Occipital lobe (tissue), 2 donors: ENCODE data around the gene CT45A8. TPM values are rescaled to one million over a fixed set of nuclear protein-coding genes. Genes with fewer than 3 reads are reported as not detected.
"Not testable (repeated sequence)": the region's sequence is repeated elsewhere in the genome, so short reads cannot be mapped to it uniquely, and the experiment has no call there.

Experiments used
- DNase-seq: peaks from one replicate; lab custom pipeline; 2025; lab: John Stamatoyannopoulos, UW
- total RNA-seq: library from RNA; depleted of rRNA; stranded (reverse); fragments of >200 nt; gene quantifications from one replicate; pipeline ENCODE4 v1.2.3, GENCODE V29; 2014

Gene CT45A8, protein sequence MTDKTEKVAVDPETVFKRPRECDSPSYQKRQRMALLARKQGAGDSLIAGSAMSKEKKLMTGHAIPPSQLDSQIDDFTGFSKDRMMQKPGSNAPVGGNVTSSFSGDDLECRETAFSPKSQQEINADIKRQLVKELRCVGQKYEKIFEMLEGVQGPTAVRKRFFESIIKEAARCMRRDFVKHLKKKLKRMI
- total RNA-seq = not detected

- not testable (repeated sequence) for DNase-seq
Observed at GRCh38 chrX:135854438-135854837, at the start of gene CT45A8. Gene CT45A8 (minus strand): TSS chrX:135854538. CDS start chrX:135850783, 3,755 bp downstream.

- DNase-seq = no peak
Observed at GRCh38 chrX:135893294-135893817, 39.0 kb upstream of the CT45A8 start, which contains the start of the genes CT45A10 and SAGE1. Gene CT45A10 (minus strand): TSS chrX:135893444. CDS start chrX:135885344, 8,100 bp downstream. Gene SAGE1 (plus strand): TSS chrX:135893716. CDS start chrX:135896243, 2,527 bp downstream.

- DNase-seq = no peak
Observed at GRCh38 chrX:135892781-135893180, 38.4 kb upstream of the CT45A8 start.

- no peak for DNase-seq
Observed at GRCh38 chrX:135890087-135890585, 35.8 kb upstream of the CT45A8 start.

DNA sequence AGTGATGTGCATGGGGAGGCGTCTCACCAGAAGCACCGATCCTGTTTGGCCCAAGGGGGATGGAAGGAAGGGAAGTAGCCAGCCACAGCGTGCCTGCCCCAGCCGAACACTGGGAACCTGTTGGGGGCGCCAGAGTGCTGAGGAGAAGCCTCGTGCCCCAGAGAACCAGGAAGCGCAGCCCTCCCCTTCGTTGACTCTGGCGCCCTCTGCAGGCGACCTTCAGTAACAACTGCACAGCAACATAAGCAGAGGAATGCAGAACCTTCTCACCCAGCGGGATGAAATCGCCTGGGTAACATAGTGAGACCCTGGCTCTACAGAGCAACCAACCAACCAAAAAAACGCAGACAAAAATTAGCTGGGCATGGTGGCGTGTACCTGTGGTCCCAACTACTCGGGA is 34.6 kb upstream of the CT45A8 start:
- DNase-seq = not testable (repeated sequence)

GRCh38 chrX:135888230-135888629 is 33.9 kb upstream of the CT45A8 start:
- not testable (repeated sequence) for DNase-seq

- DNase-seq = not testable (repeated sequence)
Observed at GRCh38 chrX:135882741-135883140, 28.4 kb upstream of the CT45A8 start.

GRCh38 chrX:135871712-135872111 is 17.4 kb upstream of the CT45A8 start, which contains the start of gene CT45A9:
Gene CT45A9 (minus strand): TSS chrX:135871812. CDS start chrX:135868061, 3,751 bp downstream.
- DNase-seq = not testable (repeated sequence)

GRCh38 chrX:135837180-135837579 is 17.2 kb downstream of the CT45A8 start, which contains the start of gene CT45A7:
Gene CT45A7 (minus strand): TSS chrX:135837280. CDS start chrX:135833533, 3,747 bp downstream.
- DNase-seq = not testable (repeated sequence)

DNA sequence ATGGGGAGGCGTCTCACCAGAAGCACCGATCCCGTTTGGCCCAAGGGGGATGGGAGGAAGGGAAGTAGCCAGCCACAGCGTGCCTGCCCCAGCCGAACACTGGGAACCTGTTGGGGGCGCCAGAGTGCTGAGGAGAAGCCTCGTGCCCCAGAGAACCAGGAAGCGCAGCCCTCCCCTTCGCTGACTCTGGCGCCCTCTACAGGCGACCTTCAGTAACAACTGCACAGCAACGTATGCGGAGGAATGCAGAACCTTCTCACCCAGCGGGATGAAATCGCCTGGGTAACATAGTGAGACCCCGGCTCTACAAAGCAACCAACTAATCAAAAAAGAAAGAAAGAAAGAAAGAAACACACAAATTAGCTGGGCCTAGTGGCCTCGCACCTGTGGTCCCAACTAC is 34.4 kb downstream of the CT45A8 start, which contains the start of gene CT45A2:
Gene CT45A2, minus strand, starts transcription at position 101 of the 400 bp plus-strand sequence. CDS start 3,747 bp downstream, outside the sequence.
- not testable (repeated sequence) for DNase-seq

GRCh38 chrX:135802687-135803086 is 51.7 kb downstream of the CT45A8 start, which contains the start of gene CT45A6:
Gene CT45A6 (minus strand): TSS chrX:135802787. CDS start chrX:135798993, 3,794 bp downstream.
- DNase-seq = not testable (repeated sequence)

Other genes starting within 250 kb of the CT45A8 start
- gene CT45A1, start 140.9 kb downstream of the CT45A8 start, total RNA-seq = not detected
- not detected for gene CT45A3, start 86.3 kb downstream of the CT45A8 start, total RNA-seq
- gene CT45A5, start 69.0 kb downstream of the CT45A8 start, total RNA-seq = not detected
- gene CT45A6, start 51.8 kb downstream of the CT45A8 start, total RNA-seq = not detected
- gene CT45A2, start 34.5 kb downstream of the CT45A8 start, total RNA-seq = not detected
- not detected for gene CT45A7, start 17.3 kb downstream of the CT45A8 start, total RNA-seq
- not detected for gene CT45A9, start 17.3 kb upstream of the CT45A8 start, total RNA-seq
- gene CT45A10, start 38.9 kb upstream of the CT45A8 start, total RNA-seq = not detected
- not detected for gene SAGE1, start 39.2 kb upstream of the CT45A8 start, total RNA-seq
- 16.7 TPM for gene MMGT1, start 119.5 kb upstream of the CT45A8 start, total RNA-seq
- 140 TPM for gene SLC9A6, start 130.9 kb upstream of the CT45A8 start, total RNA-seq